Activated naive CD4-positive, alpha-beta T cell treated with anti-CD3 and anti-CD28 coated beads, Interleukin-2, amount 50 U/mL, for 72 hours (primary cell): ENCODE results near the gene ZNF26. TPM values are rescaled to one million over a fixed set of nuclear protein-coding genes. Genes with fewer than 3 reads are reported as not detected.

Experiments
- ATAC-seq, 2 donors: fragments of 150-1000 bp; cut with Tn5 transposase; 2 replicates each; pipeline ENCODE4 v1.10.0; 2021; ENCODE audit warnings: mild to moderate bottlenecking in 2 of 2, moderate library complexity in 2 of 2
- DNase-seq, 2 donors: peaks; one replicate each; pipeline ENCODE4 v3.0.0; 2021 to 2022; ENCODE audit warnings: low spot score in 2 of 2
- H3K27ac Mint-ChIP-seq, 2 donors: one replicate each; pipeline ENCODE4 v1.8.0; 2022; ENCODE audit warnings: mild to moderate bottlenecking in 2 of 2, mixed read lengths in 2 of 2
- H3K36me3 Mint-ChIP-seq, 2 donors: one replicate each; pipeline ENCODE4 v1.8.0; 2022; ENCODE audit warnings: mixed read lengths in 2 of 2
- H3K9me3 Mint-ChIP-seq, 2 donors: one replicate each; pipeline ENCODE4 v1.8.0; 2022; ENCODE audit warnings: mixed read lengths in 2 of 2
- total RNA-seq, 2 donors: library from RNA; stranded (reverse); gene quantifications; one replicate each; pipeline ENCODE4 v1.2.3, GENCODE V29; 2022

Gene ZNF26
- total RNA-seq, 2 donors from 2014 or later, result 13.0 to 22.3 TPM

GRCh38 chr12:133010657-133011297 lies 24.6 kb downstream of the ZNF26 start:
- DNase-seq (no peak), ATAC-seq (no peak)
- Mint-ChIP-seq H3K9me3 (peaks cover 38 to 41% of the 10 kb centered on the region in 2 donors), H3K27ac (no peak overlapping the region), H3K36me3 (peaks cover 72 to 90% of the 10 kb centered on the region in 2 donors)

- ATAC-seq (no peak), DNase-seq (no peak)
- peaks cover 46 to 57% of the 10 kb centered on the region in 2 donors for H3K36me3 Mint-ChIP-seq
- H3K27ac Mint-ChIP-seq, result no peak overlapping the region
- H3K9me3 Mint-ChIP-seq, result peaks cover 43 to 44% of the 10 kb centered on the region in 2 donors
Measured at GRCh38 chr12:133023566-133023965, 37.4 kb downstream of the ZNF26 start.

GRCh38 chr12:133026996-133027395 lies 40.8 kb downstream of the ZNF26 start:
- Mint-ChIP-seq H3K9me3 (peaks cover 34 to 36% of the 10 kb centered on the region in 2 donors), H3K36me3 (peaks cover 37 to 43% of the 10 kb centered on the region in 2 donors), H3K27ac (no peak overlapping the region)
- DNase-seq (no peak), ATAC-seq (no peak)

- DNase-seq (peak; percentile 94 to 95), ATAC-seq (peak; percentile 89 to 97)
- Mint-ChIP-seq H3K27ac (peak within 1 kb of the TSS; percentile 86 to 99), H3K9me3 (peaks cover 37 to 48% of the 10 kb centered on the region in 2 donors), H3K36me3 (peaks cover 57 to 82% of the 10 kb centered on the region in 2 donors)
Measured at GRCh38 chr12:133037207-133038005, 51.2 kb downstream of the ZNF26 start, which contains the start of gene ZNF84. ZNF84 (plus strand) TSS chr12:133037509; CDS start chr12:133041468, 3,959 bp downstream.

- no peak for ATAC-seq
- no peak for DNase-seq
- H3K27ac Mint-ChIP-seq, result peak overlapping the region; percentile 66 to 86
- peaks cover 43 to 53% of the 10 kb centered on the region in 2 donors for H3K9me3 Mint-ChIP-seq
- peaks cover 64 to 88% of the 10 kb centered on the region in 2 donors for H3K36me3 Mint-ChIP-seq
Measured at GRCh38 chr12:133038118-133038709, 52.0 kb downstream of the ZNF26 start.

GRCh38 chr12:133046698-133047097 lies 60.5 kb downstream of the ZNF26 start:
- Mint-ChIP-seq H3K27ac (no peak overlapping the region), H3K36me3 (peaks cover 93 to 100% of the 10 kb centered on the region in 2 donors), H3K9me3 (peaks cover 65 to 67% of the 10 kb centered on the region in 2 donors)
- DNase-seq (no peak), ATAC-seq (no peak)

- ATAC-seq (no peak), DNase-seq (no peak)
- Mint-ChIP-seq H3K9me3 (peaks cover 37 to 50% of the 10 kb centered on the region in 2 donors), H3K36me3 (peaks cover 64 to 69% of the 10 kb centered on the region in 2 donors), H3K27ac (no peak overlapping the region)
Measured at GRCh38 chr12:133057446-133057845, 71.3 kb downstream of the ZNF26 start.

GRCh38 chr12:133058203-133059113 lies 72.3 kb downstream of the ZNF26 start:
- peaks cover 38 to 42% of the 10 kb centered on the region in 2 donors for H3K9me3 Mint-ChIP-seq
- ATAC-seq (no peak), DNase-seq (no peak)
- peak overlapping the region; percentile 4 to 88 for H3K27ac Mint-ChIP-seq
- peaks cover 64 to 69% of the 10 kb centered on the region in 2 donors for H3K36me3 Mint-ChIP-seq

- Mint-ChIP-seq H3K9me3 (peaks cover 50 to 58% of the 10 kb centered on the region in 2 donors), H3K27ac (no peak overlapping the region), H3K36me3 (peaks cover 70 to 81% of the 10 kb centered on the region in 2 donors)
- DNase-seq (no peak), ATAC-seq (no peak)
Measured at GRCh38 chr12:133061954-133062353, 75.8 kb downstream of the ZNF26 start.

- DNase-seq (no peak), ATAC-seq (peak in 1 of 2 donors; percentile 89)
- peaks cover 45 to 51% of the 10 kb centered on the region in 2 donors for H3K9me3 Mint-ChIP-seq
- peaks cover 64 to 76% of the 10 kb centered on the region in 2 donors for H3K36me3 Mint-ChIP-seq
- no peak overlapping the region for H3K27ac Mint-ChIP-seq
Measured at GRCh38 chr12:133063556-133063955, 77.4 kb downstream of the ZNF26 start.

- H3K9me3 Mint-ChIP-seq, result peaks cover 26 to 33% of the 10 kb centered on the region in 2 donors
- H3K27ac Mint-ChIP-seq, result no peak overlapping the region
- DNase-seq, result no peak
- peaks cover 25 to 36% of the 10 kb centered on the region in 2 donors for H3K36me3 Mint-ChIP-seq
- ATAC-seq, result no peak
Measured at GRCh38 chr12:133073836-133074235, 87.7 kb downstream of the ZNF26 start.

Other genes starting within 250 kb of the ZNF26 start
- gene ANKLE2, start 224.5 kb upstream of the ZNF26 start, total RNA-seq, result 100 to 1,000 TPM in 1 of 2 donors, 10 to 100 TPM in 1; 82.9 to 129 TPM
- 10 to 100 TPM; 44.0 to 52.7 TPM for gene GOLGA3, start 157.5 kb upstream of the ZNF26 start, total RNA-seq
- 10 to 100 TPM; 60.4 to 73.2 TPM for gene CHFR, start 98.8 kb upstream of the ZNF26 start, total RNA-seq
- gene ZNF605, start 30.1 kb upstream of the ZNF26 start, total RNA-seq, result 1 to 10 TPM; 4.5 to 9.9 TPM
- gene ZNF84, start 51.1 kb downstream of the ZNF26 start, total RNA-seq, result 10 to 100 TPM; 19.4 to 23.5 TPM
- gene ZNF140, start 94.6 kb downstream of the ZNF26 start, total RNA-seq, result 10 to 100 TPM in 1 of 2 donors, 1 to 10 TPM in 1; 8.4 to 13.2 TPM
- gene ZNF891, start 143.9 kb downstream of the ZNF26 start, total RNA-seq, result 1 to 10 TPM; 1.8 to 2.3 TPM
- gene ZNF10, start 144.3 kb downstream of the ZNF26 start, total RNA-seq, result 10 to 100 TPM in 1 of 2 donors, 1 to 10 TPM in 1; 5.3 to 10.1 TPM
- gene ZNF268, start 195.1 kb downstream of the ZNF26 start, total RNA-seq, result 10 to 100 TPM in 1 of 2 donors, 1 to 10 TPM in 1; 9.6 to 15.2 TPM
- not detected for gene ANHX, start 249.5 kb downstream of the ZNF26 start, total RNA-seq